GM21737 (cell line): ENCODE data around the gene HOXD12.

Experiments
- ATAC-seq: cut with Tn5 transposase; IDR thresholded peaks from one replicate; pipeline ENCODE4 v1.9.1; 2021; ENCODE audit warnings: mild to moderate bottlenecking, moderate library complexity; ENCODE audit not compliant: unreplicated experiment

Gene HOXD12

GRCh38 chr2:176147210-176147799, 47.7 kb downstream of the HOXD12 start:
- ATAC-seq = no peak

- ATAC-seq = no peak
These were observed 48.4 kb downstream of the HOXD12 start for GRCh38 chr2:176147800-176148496.

- no peak for ATAC-seq
These were observed 49.3 kb downstream of the HOXD12 start for GRCh38 chr2:176148751-176149421.

GRCh38 chr2:176149481-176149938, 49.9 kb downstream of the HOXD12 start:
- no peak for ATAC-seq

GRCh38 chr2:176149939-176150583, 50.5 kb downstream of the HOXD12 start:
- ATAC-seq = no peak

GRCh38 chr2:176150584-176151441, 51.2 kb downstream of the HOXD12 start:
- no peak for ATAC-seq

- no peak for ATAC-seq
These were observed 52.1 kb downstream of the HOXD12 start, which contains the start of gene HOXD4 for GRCh38 chr2:176151442-176152287. Gene HOXD4 (plus strand): TSS chr2:176151550. CDS start chr2:176151634, 84 bp downstream.
